Heart right ventricle (tissue), 16 donors: ENCODE results near the gene PIK3R4. TPM values are rescaled to one million over a fixed set of nuclear protein-coding genes. Genes with fewer than 3 reads are reported as not detected.

Experiments
- ATAC-seq, 8 donors: fragments of 200-7000 bp; cut with Tn5 transposase; one replicate each; pipeline ENCODE4 v1.9.1; 2020; ENCODE audit warnings: mild to moderate bottlenecking in 8 of 8, moderate library complexity in 8 of 8, moderate number of reproducible peaks in 1 of 8
- DNase-seq, 2 donors: peaks; one replicate each; pipeline ENCODE4 v3.0.0-alpha.2; 2020
- H3K27ac ChIP-seq, 10 donors: fragments of 200-600 bp; sonication (generic) in 2 of 10; one replicate each; pipeline versions ENCODE4 v1.5.0 to v1.8.0; 2020 to 2022; ENCODE audit warnings: mild to moderate bottlenecking in 3 of 10
- H3K27me3 ChIP-seq, 7 donors: fragments of 200-600 bp; one replicate each; pipeline ENCODE4 v1.8.0; 2021 to 2022; ENCODE audit warnings: mild to moderate bottlenecking in 2 of 7
- H3K36me3 ChIP-seq, 9 donors: fragments of 200-600 bp; sonication (generic) in 1 of 9; one replicate each; pipeline versions ENCODE4 v1.5.0 to v1.8.0; 2020 to 2022; ENCODE audit warnings: mild to moderate bottlenecking in 2 of 9
- H3K4me1 ChIP-seq, 9 donors: fragments of 200-600 bp; sonication (generic) in 1 of 9; one replicate each; pipeline versions ENCODE4 v1.5.0 to v1.8.0; 2020 to 2022; ENCODE audit warnings: mild to moderate bottlenecking in 4 of 9
- H3K4me3 ChIP-seq, 10 donors: fragments of 200-600 bp; sonication (generic) in 2 of 10; one replicate each; pipeline versions ENCODE4 v1.5.0 to v1.8.0; 2020 to 2022; ENCODE audit warnings: mild to moderate bottlenecking in 7 of 10, moderate library complexity in 2 of 10
- H3K9me3 ChIP-seq, 11 donors: fragments of 200-600 bp in 10 of 11; sonication (generic) in 2 of 11; one replicate each; pipeline versions ENCODE4 v1.5.0 to v1.8.0; 2013 to 2022; ENCODE audit warnings: mild to moderate bottlenecking in 2 of 11, control low read depth in 1 of 11, moderate library complexity in 1 of 11
- WGBS, 2 donors: extraction: QIAGEN DNeasy Blood & Tissue Kit; methylation state at CpG; one replicate each; pipeline ENCODE4 v1.1.7; 2013; ENCODE audit warnings: inconsistent platforms in 1 of 2; 5-methylcytosine and 5-hydroxymethylcytosine counted together
- intact Hi-C, 10 donors: fragments of 100-400 bp; cut with DNase I; formaldehyde crosslinking; loops; one replicate each; pipeline versions ENCODE4 v1.11.1 to v1.14.2; 2022
- polyA plus RNA-seq, 2 donors: library from polyadenylated mRNA; stranded (reverse); fragments of 200-250 nt; gene quantifications; one replicate each; pipeline ENCODE4 v1.2.3, GENCODE V29; 2013
- total RNA-seq, 10 donors: library from RNA; stranded (reverse); fragmentation: NEBNext Ultra II Directional in 3 of 10; extraction: Animal tissue kit (Norgen Biotek cat#: 25700) in 3 of 10; gene quantifications; one replicate each; pipeline versions ENCODE4 v1.2.1 to v1.2.4, GENCODE V29; 2021 to 2023
- TF ChIP-seq, protein P1 (sequence below), 9 donors: fragments of 200-600 bp; sonication (generic) in 2 of 9; IDR thresholded peaks; one replicate each; pipeline versions ENCODE4 v1.5.0 to v1.8.0; 2021 to 2022; ENCODE audit warnings: antibody characterized with exemption in 9 of 9, mild to moderate bottlenecking in 5 of 9, moderate library complexity in 1 of 9
- donor health status: Arrhythmogenic right ventricular cardiomyopathy.
- donor health status: ischemic (EF 13 %, LVEDD 7.1; RV severe dilation, severe dysfunction).
- donor health status: healthy with polysubstance abuse.
- donor health status: DM: no; HTN: yes; CAD: no.
- donor health status: DM: no; HTN: no; CAD: no.
- donor health status: ischemic (EF 25% LVEDD 6.9; RV normal size, moderate dysfunction).
- donor health status: ischemic (EF 25% LVEDD 5.7; RV mildly dilated, moderate dysfunction).
- donor health status: healthy.
- donor health status: DM: yes; HTN: yes; CAD: no.
- donor health status: Ischemic cardiomyopathy.
- donor health status: ischemic (EF 35%, LVEDD 5.7; RV mildly dilated, moderate dysfunction).
- donor health status: nonischemic (EF 11% LVEDD 7.7; RV severe dilation, severe dysfunction).
- donor health status: DM: yes; HTN: yes; CAD: no.
- donor health status: PGD.
- donor health status: ischemic (EF 29% LVEDD 5.4; RV normal size, mild dysfunction).
- donor health status: nonischemic (EF 23%, LVEDD 6.1; RV moderate dilation, normal function).

PIK3R4 gene
- total and polyA plus RNA-seq, 12 donors: 12.3 to 22.3 (median 17.1) TPM

DNA sequence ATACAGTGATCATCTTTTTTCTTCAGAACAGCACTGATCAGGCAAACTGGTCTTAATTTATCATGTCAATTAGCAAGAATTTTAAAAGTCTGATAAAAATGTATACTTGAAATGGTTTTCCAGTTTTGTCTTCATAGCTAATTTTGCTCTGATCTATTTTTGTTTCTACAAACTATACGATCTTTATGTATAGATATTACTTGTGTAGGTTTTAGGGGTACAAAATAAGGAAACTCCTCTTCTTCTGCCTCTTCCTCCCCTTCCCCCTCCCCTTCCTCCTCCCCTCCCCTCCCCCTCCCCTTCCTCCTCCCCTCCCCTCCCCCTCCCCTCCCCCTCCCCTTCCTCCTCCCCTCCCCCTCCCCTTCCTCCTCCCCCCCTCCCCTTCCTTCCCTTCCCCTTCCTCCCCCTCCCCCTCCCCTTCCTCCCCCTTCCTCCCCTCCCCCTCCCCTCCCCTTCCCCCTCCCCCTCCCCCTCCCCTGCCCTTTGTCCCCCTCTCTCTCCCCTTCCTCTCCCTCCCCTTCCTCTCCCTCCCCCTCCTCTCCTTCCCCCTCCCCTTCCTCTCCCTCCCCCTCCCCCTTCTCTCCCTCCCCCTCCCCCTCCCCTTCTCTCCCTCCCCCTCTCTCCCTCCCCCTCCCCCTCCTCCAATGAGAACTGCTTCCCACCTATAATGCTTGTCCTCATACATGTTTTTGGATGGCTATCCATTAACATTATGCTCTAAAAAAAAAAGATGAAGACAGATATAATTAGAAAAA, 110.0 kb downstream of the PIK3R4 start:
- 83% methylated on average over 1 of the region's 1 CpG for WGBS, 2 donors

DNA sequence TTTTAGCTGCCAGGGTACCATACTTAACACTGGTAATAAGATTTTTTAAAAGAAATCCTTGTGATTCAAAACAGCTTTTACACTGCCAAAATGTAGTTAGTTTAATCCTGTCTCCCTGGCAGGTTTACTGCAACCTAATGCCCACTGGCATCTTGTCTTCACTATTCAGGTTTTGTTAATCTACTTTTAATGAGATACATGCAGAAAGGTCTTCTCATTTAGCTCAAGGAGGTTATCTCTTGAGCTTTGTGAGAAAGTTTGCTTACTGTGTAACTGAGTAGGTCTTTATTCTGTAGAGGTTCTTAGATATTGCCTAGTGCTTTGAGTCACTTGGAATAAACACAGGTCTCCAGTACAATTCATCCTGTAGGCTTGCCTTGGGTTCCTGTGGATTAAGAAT, 110.7 kb downstream of the PIK3R4 start:
- TF ChIP-seq, protein P1, sequence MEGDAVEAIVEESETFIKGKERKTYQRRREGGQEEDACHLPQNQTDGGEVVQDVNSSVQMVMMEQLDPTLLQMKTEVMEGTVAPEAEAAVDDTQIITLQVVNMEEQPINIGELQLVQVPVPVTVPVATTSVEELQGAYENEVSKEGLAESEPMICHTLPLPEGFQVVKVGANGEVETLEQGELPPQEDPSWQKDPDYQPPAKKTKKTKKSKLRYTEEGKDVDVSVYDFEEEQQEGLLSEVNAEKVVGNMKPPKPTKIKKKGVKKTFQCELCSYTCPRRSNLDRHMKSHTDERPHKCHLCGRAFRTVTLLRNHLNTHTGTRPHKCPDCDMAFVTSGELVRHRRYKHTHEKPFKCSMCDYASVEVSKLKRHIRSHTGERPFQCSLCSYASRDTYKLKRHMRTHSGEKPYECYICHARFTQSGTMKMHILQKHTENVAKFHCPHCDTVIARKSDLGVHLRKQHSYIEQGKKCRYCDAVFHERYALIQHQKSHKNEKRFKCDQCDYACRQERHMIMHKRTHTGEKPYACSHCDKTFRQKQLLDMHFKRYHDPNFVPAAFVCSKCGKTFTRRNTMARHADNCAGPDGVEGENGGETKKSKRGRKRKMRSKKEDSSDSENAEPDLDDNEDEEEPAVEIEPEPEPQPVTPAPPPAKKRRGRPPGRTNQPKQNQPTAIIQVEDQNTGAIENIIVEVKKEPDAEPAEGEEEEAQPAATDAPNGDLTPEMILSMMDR (IDR thresholded peaks at IDR 0.05): no peak
- ATAC-seq (no peak), DNase-seq (no peak)
- H3K9me3 ChIP-seq: no peaks in the 10 kb centered on the region
- H3K36me3 ChIP-seq: peaks cover 0 to 4% (median 0%) of the 10 kb centered on the region in 9 donors
- H3K27ac ChIP-seq: no peak overlapping the region
- H3K27me3 ChIP-seq: no peaks in the 10 kb centered on the region
- no peaks in the 10 kb centered on the region for H3K4me1 ChIP-seq
- intact Hi-C loops: no loop called here
- no peak overlapping the region for H3K4me3 ChIP-seq

More for the DNA sequence above, 110.0 kb downstream of the PIK3R4 start:
- Histone ChIP-seq H3K27ac (no peak overlapping the region), H3K4me1 (no peaks in the 10 kb centered on the region), H3K36me3 (peaks cover 0 to 4% (median 0%) of the 10 kb centered on the region in 9 donors), H3K4me3 (no peak overlapping the region), H3K27me3 (no peaks in the 10 kb centered on the region), H3K9me3 (no peaks in the 10 kb centered on the region)
- no peak for DNase-seq
- ATAC-seq: no peak
- TF ChIP-seq, protein P1 (IDR thresholded peaks at IDR 0.05): no peak
- intact Hi-C loops: no loop called here

DNA sequence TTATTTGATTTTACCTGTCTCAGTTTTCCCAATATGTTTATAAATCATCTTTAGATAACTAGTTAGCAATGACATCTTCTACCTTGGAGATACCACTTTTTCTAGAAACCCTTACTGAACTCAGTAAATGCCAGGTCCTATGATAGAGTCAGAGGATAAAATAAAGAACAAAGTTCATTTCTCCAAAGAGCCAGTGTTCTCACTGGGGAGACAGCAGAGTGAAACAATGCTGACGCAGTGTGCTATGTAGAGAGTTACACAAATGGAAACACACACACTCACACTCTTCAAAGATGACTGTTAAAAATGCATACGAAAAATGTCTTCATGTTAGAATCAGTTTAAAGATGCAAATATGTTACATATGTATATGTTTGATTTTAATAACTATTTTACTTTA, 111.3 kb downstream of the PIK3R4 start:
- no peak for ATAC-seq

More for the DNA sequence above, 111.3 kb downstream of the PIK3R4 start:
- Histone ChIP-seq H3K36me3 (peaks cover 0 to 4% (median 0%) of the 10 kb centered on the region in 9 donors), H3K27ac (no peak overlapping the region), H3K27me3 (no peaks in the 10 kb centered on the region), H3K4me1 (no peaks in the 10 kb centered on the region), H3K4me3 (no peak overlapping the region), H3K9me3 (no peaks in the 10 kb centered on the region)
- TF ChIP-seq, protein P1 (IDR thresholded peaks at IDR 0.05): no peak
- 90 to 91% methylated on average over 2 of the region's 2 CpGs for WGBS, 2 donors
- intact Hi-C loops: no loop called here
- no peak for DNase-seq

Other genes starting within 250 kb of the PIK3R4 start
- gene COL6A6, start 229.7 kb downstream of the PIK3R4 start, total RNA-seq: 1 to 10 TPM in 6 of 10 donors, under 1 TPM in 4; 0.30 to 2.5 (median 1.1) TPM
- gene COL6A6, start 229.7 kb downstream of the PIK3R4 start, polyA plus RNA-seq: 1 to 10 TPM; 1.1 to 2.2 TPM
- gene ATP2C1, start 147.3 kb upstream of the PIK3R4 start, total RNA-seq: 10 to 100 TPM; 48.6 to 78.8 (median 59.9) TPM
- 10 to 100 TPM; 27.5 to 37.5 TPM for gene ATP2C1, start 147.3 kb upstream of the PIK3R4 start, polyA plus RNA-seq